HUES6 (cell line): Measurements from ENCODE around the gene EFNA5.

Experiments
- H3K27ac ChIP-seq: 2 replicates; pipeline ENCODE4 v1.7.0; 2013; ENCODE audit warnings: low read depth, mild to moderate bottlenecking, low read length, inconsistent platforms
- H3K27me3 ChIP-seq: 2 replicates; pipeline ENCODE4 v1.6.1; 2013; ENCODE audit warnings: low read length; ENCODE audit not compliant: control insufficient read depth, insufficient read depth
- H3K36me3 ChIP-seq: 2 replicates; pipeline ENCODE4 v1.6.1; 2013; ENCODE audit warnings: low read length; ENCODE audit not compliant: control insufficient read depth, insufficient read depth
- H3K4me1 ChIP-seq: 2 replicates; pipeline ENCODE4 v1.6.1; 2013; ENCODE audit warnings: low read length; ENCODE audit not compliant: control insufficient read depth, insufficient read depth
- H3K4me3 ChIP-seq: 2 replicates; pipeline ENCODE4 v1.5.1; 2013; ENCODE audit warnings: low read depth, low read length
- H3K9ac ChIP-seq: one replicate; pipeline ENCODE4 v1.6.1; 2013; ENCODE audit warnings: mild to moderate bottlenecking, low read length
- H3K9me3 ChIP-seq: 2 replicates; pipeline ENCODE4 v1.6.1; 2013; ENCODE audit warnings: low read depth, low read length; ENCODE audit not compliant: control insufficient read depth, insufficient read depth

The EFNA5 gene

GRCh38 chr5:107617052-107617451 is 53.7 kb downstream of the EFNA5 start:
- H3K36me3 ChIP-seq: no peaks in the 10 kb centered on the region
- H3K27me3 ChIP-seq: no peaks in the 10 kb centered on the region
- no peak overlapping the region for H3K4me3 ChIP-seq
- H3K9me3 ChIP-seq: no peaks in the 10 kb centered on the region
- peaks cover 34% of the 10 kb centered on the region for H3K4me1 ChIP-seq
- H3K9ac ChIP-seq: no peak overlapping the region
- no peak overlapping the region for H3K27ac ChIP-seq

- Histone ChIP-seq H3K9ac (no peak overlapping the region), H3K27me3 (no peaks in the 10 kb centered on the region), H3K4me3 (no peak overlapping the region), H3K4me1 (peaks cover 39% of the 10 kb centered on the region), H3K9me3 (no peaks in the 10 kb centered on the region), H3K36me3 (no peaks in the 10 kb centered on the region), H3K27ac (no peak overlapping the region)
These were observed 54.5 kb downstream of the EFNA5 start for GRCh38 chr5:107616213-107616612.

- no peak overlapping the region for H3K4me3 ChIP-seq
- no peak overlapping the region for H3K9ac ChIP-seq
- H3K9me3 ChIP-seq: no peaks in the 10 kb centered on the region
- H3K27me3 ChIP-seq: no peaks in the 10 kb centered on the region
- no peaks in the 10 kb centered on the region for H3K36me3 ChIP-seq
- H3K27ac ChIP-seq: no peak overlapping the region
- H3K4me1 ChIP-seq: peaks cover 45% of the 10 kb centered on the region
These were observed 55.4 kb downstream of the EFNA5 start for GRCh38 chr5:107615299-107615817.

- H3K27me3 ChIP-seq: no peaks in the 10 kb centered on the region
- no peak overlapping the region for H3K27ac ChIP-seq
- H3K9ac ChIP-seq: no peak overlapping the region
- H3K4me3 ChIP-seq: no peak overlapping the region
- H3K4me1 ChIP-seq: peaks cover 40% of the 10 kb centered on the region
- no peaks in the 10 kb centered on the region for H3K36me3 ChIP-seq
- H3K9me3 ChIP-seq: no peaks in the 10 kb centered on the region
These were observed 58.2 kb downstream of the EFNA5 start for GRCh38 chr5:107612541-107612940.

- H3K27me3 ChIP-seq: no peaks in the 10 kb centered on the region
- H3K9ac ChIP-seq: no peak overlapping the region
- H3K9me3 ChIP-seq: no peaks in the 10 kb centered on the region
- no peak overlapping the region; the same call in 1 of the 2 replicates for H3K27ac ChIP-seq
- no peak overlapping the region for H3K4me3 ChIP-seq
- H3K4me1 ChIP-seq: peaks cover 43% of the 10 kb centered on the region
- no peaks in the 10 kb centered on the region for H3K36me3 ChIP-seq
These were observed 59.9 kb downstream of the EFNA5 start for GRCh38 chr5:107610798-107611197.

- Histone ChIP-seq H3K27ac (no peak overlapping the region), H3K36me3 (no peaks in the 10 kb centered on the region), H3K4me1 (peaks cover 60% of the 10 kb centered on the region), H3K9ac (no peak overlapping the region), H3K27me3 (no peaks in the 10 kb centered on the region), H3K9me3 (no peaks in the 10 kb centered on the region), H3K4me3 (no peak overlapping the region)
These were observed 62.9 kb downstream of the EFNA5 start for GRCh38 chr5:107607671-107608345.

GRCh38 chr5:107607196-107607595 is 63.5 kb downstream of the EFNA5 start:
- Histone ChIP-seq H3K27ac (no peak overlapping the region), H3K4me1 (peaks cover 64% of the 10 kb centered on the region), H3K36me3 (no peaks in the 10 kb centered on the region), H3K4me3 (no peak overlapping the region), H3K9ac (no peak overlapping the region), H3K27me3 (no peaks in the 10 kb centered on the region), H3K9me3 (no peaks in the 10 kb centered on the region)

- no peak overlapping the region for H3K9ac ChIP-seq
- peaks cover 56% of the 10 kb centered on the region for H3K4me1 ChIP-seq
- no peaks in the 10 kb centered on the region for H3K27me3 ChIP-seq
- H3K36me3 ChIP-seq: no peaks in the 10 kb centered on the region
- no peak overlapping the region for H3K27ac ChIP-seq
- H3K4me3 ChIP-seq: no peak overlapping the region
- no peaks in the 10 kb centered on the region for H3K9me3 ChIP-seq
These were observed 65.1 kb downstream of the EFNA5 start for GRCh38 chr5:107605596-107606125.

- H3K9me3 ChIP-seq: no peaks in the 10 kb centered on the region
- no peak overlapping the region for H3K27ac ChIP-seq
- H3K36me3 ChIP-seq: no peaks in the 10 kb centered on the region
- no peak overlapping the region for H3K4me3 ChIP-seq
- peaks cover 55% of the 10 kb centered on the region for H3K4me1 ChIP-seq
- H3K9ac ChIP-seq: no peak overlapping the region
- no peaks in the 10 kb centered on the region for H3K27me3 ChIP-seq
These were observed 65.7 kb downstream of the EFNA5 start for GRCh38 chr5:107604990-107605389.

- Histone ChIP-seq H3K36me3 (no peaks in the 10 kb centered on the region), H3K4me1 (peaks cover 57% of the 10 kb centered on the region), H3K9ac (no peak overlapping the region), H3K27me3 (no peaks in the 10 kb centered on the region), H3K4me3 (no peak overlapping the region), H3K9me3 (no peaks in the 10 kb centered on the region), H3K27ac (no peak overlapping the region)
These were observed 66.4 kb downstream of the EFNA5 start for GRCh38 chr5:107604146-107604910.

GRCh38 chr5:107603349-107603748 is 67.4 kb downstream of the EFNA5 start:
- peaks cover 55% of the 10 kb centered on the region for H3K4me1 ChIP-seq
- no peak overlapping the region for H3K9ac ChIP-seq

More at GRCh38 chr5:107603349-107603748, 67.4 kb downstream of the EFNA5 start:
- Histone ChIP-seq H3K27ac (no peak overlapping the region), H3K4me3 (no peak overlapping the region), H3K27me3 (no peaks in the 10 kb centered on the region), H3K36me3 (no peaks in the 10 kb centered on the region), H3K9me3 (no peaks in the 10 kb centered on the region)
